ENCODE data around the gene PPP2R3B.

The PPP2R3B gene

DNA sequence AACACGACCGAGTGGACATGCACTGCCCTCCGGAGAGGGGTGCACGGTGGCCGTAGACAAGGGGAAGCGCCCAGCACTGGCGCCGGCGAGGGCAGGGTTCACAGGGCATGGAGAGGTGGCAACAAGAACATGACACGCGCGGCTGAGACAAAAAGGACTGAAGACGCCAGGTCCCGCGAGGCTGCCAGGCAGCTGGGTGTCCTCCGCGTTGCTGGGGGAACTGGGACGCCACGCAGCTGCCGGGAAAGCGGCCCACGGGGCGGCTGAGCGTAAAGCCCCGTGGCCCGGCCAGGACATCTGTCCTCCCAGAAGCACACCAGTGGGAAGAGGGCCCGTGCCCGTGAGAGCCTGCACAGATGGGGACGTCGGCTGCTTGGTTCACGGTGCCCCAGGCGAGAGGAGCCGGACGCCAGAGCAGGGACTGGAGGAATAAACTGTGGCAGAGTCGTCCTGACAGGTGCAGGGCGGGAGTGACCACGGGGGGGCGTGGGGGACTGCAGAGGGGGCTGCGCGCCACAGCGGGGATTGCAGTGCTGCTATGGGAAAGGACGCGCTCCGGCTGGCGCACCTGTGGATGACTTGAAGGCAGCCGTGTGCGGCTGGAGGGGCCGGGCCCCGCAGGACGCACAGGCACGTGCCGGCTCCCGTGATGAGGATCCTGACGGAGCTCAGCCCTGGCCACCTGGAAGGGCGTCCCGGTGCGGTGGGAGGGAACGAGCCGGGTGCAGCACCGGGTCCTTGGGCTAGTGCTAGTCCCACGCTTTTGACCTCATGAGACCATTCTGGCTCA, 36.0 kb downstream of the PPP2R3B start:
- Histone ChIP-seq H3K23ac (ENCODE audit: low read depth, low read length, poor library complexity) (peak overlapping the region; percentile 43), H2AK5ac (ENCODE audit: low read depth, low read length) (no peak overlapping the region), H3K9me3 (replicated peaks in 1 of 2; ENCODE audit: control insufficient read depth in 2 of 2, insufficient read depth in 1 of 2, low read depth in 1 of 2, low read length in 2 of 2) (peaks cover 1 to 9% of the 10 kb centered on the region in 2 donors), H2AFZ (ENCODE audit: low read length) (no peak overlapping the region), H2BK12ac (ENCODE audit: low read length) (no peak overlapping the region), H3K9ac (ENCODE audit: low read depth, low read length, poor library complexity) (peak overlapping the region; percentile 4), H3K36me3 (replicated peaks in 1 of 2; ENCODE audit: control insufficient read depth in 2 of 2, insufficient read depth in 2 of 2, low read length in 2 of 2) (peaks cover 12 to 57% of the 10 kb centered on the region in 2 donors), H4K8ac (ENCODE audit: low read depth, low read length) (no peak overlapping the region), H3K27ac (replicated peaks; ENCODE audit: low read length) (no peak overlapping the region), H2BK5ac (ENCODE audit: low read length) (peak overlapping the region; percentile 82), H3K4me1 (ENCODE audit: control insufficient read depth in 2 of 2, insufficient read depth in 1 of 2, low read depth in 1 of 2, low read length in 2 of 2) (peaks cover 0 to 5% of the 10 kb centered on the region in 2 donors), H3K4ac (ENCODE audit: low read length) (no peak overlapping the region), H3K14ac (ENCODE audit: low read length) (peak overlapping the region; percentile 97), H3K4me2 (ENCODE audit: insufficient read depth, low read length, poor library complexity, severe bottlenecking) (no peak overlapping the region), H3K18ac (ENCODE audit: low read length) (peak overlapping the region; percentile 17), H4K91ac (ENCODE audit: low read depth, low read length, poor library complexity) (no peak overlapping the region), H3K79me1 (ENCODE audit: low read depth, low read length) (peaks cover 18% of the 10 kb centered on the region), H3K4me3 (ENCODE audit: low read length in 2 of 2) (no peak overlapping the region), H2BK120ac (ENCODE audit: low read depth, low read length) (no peak overlapping the region), H2BK15ac (ENCODE audit: low read length) (no peak overlapping the region), H3K27me3 (ENCODE audit: control insufficient read depth in 3 of 3, insufficient read depth in 3 of 3, low read depth in 1 of 3, low read length in 3 of 3) (no peaks in the 10 kb centered on the region)
- no peak for DNase-seq (ENCODE audit: low spot score)
- no CpG with 5 or more reads among the region's 61 CpGs for WGBS, 2 donors (ENCODE audit: extremely low coverage in 2 of 2, insufficient read length in 2 of 2, insufficient replicate concordance in 1 of 2)

DNA sequence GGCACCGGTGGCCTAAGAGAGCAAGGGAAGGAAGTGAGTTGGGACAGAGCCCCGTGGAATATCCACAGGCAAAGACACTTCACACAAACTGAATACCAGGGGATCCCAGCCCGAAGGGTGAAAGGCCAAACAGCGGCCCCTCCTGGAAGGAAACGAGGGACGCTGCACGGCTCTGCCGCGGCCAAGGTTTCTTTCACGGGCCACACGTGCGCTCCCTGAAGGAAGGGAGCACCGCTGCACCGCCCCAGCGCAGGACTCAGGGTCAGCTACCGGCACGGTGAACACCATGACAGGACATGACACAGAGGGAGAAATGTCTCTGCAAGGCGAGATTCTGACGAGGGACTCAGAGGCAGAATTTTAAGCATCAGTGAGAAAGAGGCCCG, 36.6 kb downstream of the PPP2R3B start:
- H3K14ac ChIP-seq (ENCODE audit: low read length), result no peak overlapping the region
- H3K9me3 ChIP-seq (replicated peaks in 1 of 2; ENCODE audit: control insufficient read depth in 2 of 2, insufficient read depth in 1 of 2, low read depth in 1 of 2, low read length in 2 of 2), result peaks cover 1 to 10% of the 10 kb centered on the region in 2 donors
- no peak overlapping the region for H2BK15ac ChIP-seq (ENCODE audit: low read length)
- peak overlapping the region; percentile 89 for H3K23ac ChIP-seq (ENCODE audit: low read depth, low read length, poor library complexity)
- no peak overlapping the region for H2BK12ac ChIP-seq (ENCODE audit: low read length)
- no peak overlapping the region for H3K4ac ChIP-seq (ENCODE audit: low read length)
- H3K36me3 ChIP-seq (replicated peaks in 1 of 2; ENCODE audit: control insufficient read depth in 2 of 2, insufficient read depth in 2 of 2, low read length in 2 of 2), result peaks cover 12 to 56% of the 10 kb centered on the region in 2 donors
- H4K8ac ChIP-seq (ENCODE audit: low read depth, low read length), result no peak overlapping the region
- no peak overlapping the region for H2AFZ ChIP-seq (ENCODE audit: low read length)
- peaks cover 17% of the 10 kb centered on the region for H3K79me1 ChIP-seq (ENCODE audit: low read depth, low read length)
- H3K27ac ChIP-seq (replicated peaks; ENCODE audit: low read length), result no peak overlapping the region
- H2BK5ac ChIP-seq (ENCODE audit: low read length), result peak overlapping the region; percentile 82
- H3K4me2 ChIP-seq (ENCODE audit: insufficient read depth, low read length, poor library complexity, severe bottlenecking), result no peak overlapping the region
- no peak overlapping the region for H4K91ac ChIP-seq (ENCODE audit: low read depth, low read length, poor library complexity)
- no peaks in the 10 kb centered on the region for H3K27me3 ChIP-seq (ENCODE audit: control insufficient read depth in 3 of 3, insufficient read depth in 3 of 3, low read depth in 1 of 3, low read length in 3 of 3)
- no peak overlapping the region for H2AK5ac ChIP-seq (ENCODE audit: low read depth, low read length)
- H2BK120ac ChIP-seq (ENCODE audit: low read depth, low read length), result no peak overlapping the region
- H3K18ac ChIP-seq (ENCODE audit: low read length), result peak overlapping the region; percentile 57
- H3K4me1 ChIP-seq (ENCODE audit: control insufficient read depth in 2 of 2, insufficient read depth in 1 of 2, low read depth in 1 of 2, low read length in 2 of 2), result peaks cover 0 to 5% of the 10 kb centered on the region in 2 donors
- no CpG with 5 or more reads among the region's 20 CpGs for WGBS, 2 donors (ENCODE audit: extremely low coverage in 2 of 2, insufficient read length in 2 of 2, insufficient replicate concordance in 1 of 2)
- DNase-seq (ENCODE audit: low spot score), result no peak
- H3K4me3 ChIP-seq (ENCODE audit: low read length in 2 of 2), result no peak overlapping the region
- H3K9ac ChIP-seq (ENCODE audit: low read depth, low read length, poor library complexity), result no peak overlapping the region

DNA sequence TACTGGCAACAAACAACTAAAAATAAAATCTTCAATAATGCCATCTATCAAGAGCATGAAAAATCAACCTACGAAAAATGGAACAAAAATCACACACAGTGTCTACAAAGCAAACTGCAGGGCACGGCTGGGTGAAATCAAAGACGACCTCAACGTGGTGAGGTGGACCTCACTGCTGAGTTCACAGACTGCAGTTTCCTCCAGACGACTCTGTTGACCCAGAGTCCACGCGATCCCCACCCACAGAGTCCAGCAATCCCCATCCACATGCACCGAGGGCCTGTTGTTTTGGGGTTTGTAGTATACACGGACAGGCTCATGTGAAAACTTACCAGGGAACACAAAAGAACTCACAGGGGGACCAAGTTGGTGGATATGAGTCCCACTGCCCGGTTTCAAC, 37.0 kb downstream of the PPP2R3B start:
- peaks cover 12 to 56% of the 10 kb centered on the region in 2 donors for H3K36me3 ChIP-seq (replicated peaks in 1 of 2; ENCODE audit: control insufficient read depth in 2 of 2, insufficient read depth in 2 of 2, low read length in 2 of 2)
- no CpG with 5 or more reads among the region's 10 CpGs for WGBS, 2 donors (ENCODE audit: extremely low coverage in 2 of 2, insufficient read length in 2 of 2, insufficient replicate concordance in 1 of 2)

DNA sequence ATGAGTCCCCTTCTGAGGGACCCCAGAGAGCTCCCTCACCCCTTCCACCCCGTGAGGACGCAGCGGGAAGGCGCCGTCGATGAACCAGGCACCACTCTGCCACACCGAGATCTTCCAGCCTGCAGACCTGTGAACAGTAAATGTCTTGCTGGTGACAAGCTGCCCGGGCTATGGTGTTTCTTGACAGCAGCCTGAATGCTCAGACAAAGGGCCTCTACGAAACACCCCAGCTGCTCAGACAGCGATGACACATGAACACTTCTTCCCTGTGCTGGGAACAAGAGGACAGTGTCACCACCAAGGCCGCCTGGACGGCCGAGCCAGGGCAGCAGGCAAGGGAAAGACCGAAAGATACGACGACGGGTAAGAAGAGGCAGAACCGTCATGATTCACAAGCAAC, 37.5 kb downstream of the PPP2R3B start:
- Histone ChIP-seq H3K9ac (ENCODE audit: low read depth, low read length, poor library complexity) (no peak overlapping the region), H3K27ac (replicated peaks; ENCODE audit: low read length) (no peak overlapping the region), H2AFZ (ENCODE audit: low read length) (no peak overlapping the region), H3K4me2 (ENCODE audit: insufficient read depth, low read length, poor library complexity, severe bottlenecking) (no peak overlapping the region), H4K91ac (ENCODE audit: low read depth, low read length, poor library complexity) (no peak overlapping the region), H2BK12ac (ENCODE audit: low read length) (no peak overlapping the region), H3K18ac (ENCODE audit: low read length) (no peak overlapping the region), H3K4me3 (ENCODE audit: low read length in 2 of 2) (no peak overlapping the region), H2BK120ac (ENCODE audit: low read depth, low read length) (no peak overlapping the region), H3K9me3 (replicated peaks in 1 of 2; ENCODE audit: control insufficient read depth in 2 of 2, insufficient read depth in 1 of 2, low read depth in 1 of 2, low read length in 2 of 2) (peaks cover 7 to 19% of the 10 kb centered on the region in 2 donors), H4K8ac (ENCODE audit: low read depth, low read length) (no peak overlapping the region), H3K4me1 (ENCODE audit: control insufficient read depth in 2 of 2, insufficient read depth in 1 of 2, low read depth in 1 of 2, low read length in 2 of 2) (peaks cover 0 to 5% of the 10 kb centered on the region in 2 donors), H3K14ac (ENCODE audit: low read length) (no peak overlapping the region), H3K27me3 (ENCODE audit: control insufficient read depth in 3 of 3, insufficient read depth in 3 of 3, low read depth in 1 of 3, low read length in 3 of 3) (no peaks in the 10 kb centered on the region), H2BK5ac (ENCODE audit: low read length) (no peak overlapping the region), H3K79me1 (ENCODE audit: low read depth, low read length) (peaks cover 16% of the 10 kb centered on the region), H3K23ac (ENCODE audit: low read depth, low read length, poor library complexity) (no peak overlapping the region), H3K36me3 (replicated peaks in 1 of 2; ENCODE audit: control insufficient read depth in 2 of 2, insufficient read depth in 2 of 2, low read length in 2 of 2) (peaks cover 16 to 58% of the 10 kb centered on the region in 2 donors), H2BK15ac (ENCODE audit: low read length) (no peak overlapping the region), H3K4ac (ENCODE audit: low read length) (no peak overlapping the region), H2AK5ac (ENCODE audit: low read depth, low read length) (no peak overlapping the region)
- DNase-seq (ENCODE audit: low spot score), result no peak
- no CpG with 5 or more reads among the region's 18 CpGs for WGBS, 2 donors (ENCODE audit: extremely low coverage in 2 of 2, insufficient read length in 2 of 2, insufficient replicate concordance in 1 of 2)

More for the DNA sequence above, 37.0 kb downstream of the PPP2R3B start:
- Histone ChIP-seq H2AFZ (ENCODE audit: low read length) (no peak overlapping the region), H3K79me1 (ENCODE audit: low read depth, low read length) (peaks cover 17% of the 10 kb centered on the region), H2BK5ac (ENCODE audit: low read length) (no peak overlapping the region), H2BK12ac (ENCODE audit: low read length) (no peak overlapping the region), H3K4me2 (ENCODE audit: insufficient read depth, low read length, poor library complexity, severe bottlenecking) (no peak overlapping the region), H2AK5ac (ENCODE audit: low read depth, low read length) (no peak overlapping the region), H3K18ac (ENCODE audit: low read length) (no peak overlapping the region), H3K27me3 (ENCODE audit: control insufficient read depth in 3 of 3, insufficient read depth in 3 of 3, low read depth in 1 of 3, low read length in 3 of 3) (no peaks in the 10 kb centered on the region), H3K14ac (ENCODE audit: low read length) (no peak overlapping the region), H3K4me3 (ENCODE audit: low read length in 2 of 2) (no peak overlapping the region), H4K8ac (ENCODE audit: low read depth, low read length) (no peak overlapping the region), H4K91ac (ENCODE audit: low read depth, low read length, poor library complexity) (no peak overlapping the region), H2BK120ac (ENCODE audit: low read depth, low read length) (no peak overlapping the region), H3K27ac (replicated peaks; ENCODE audit: low read length) (no peak overlapping the region), H3K4me1 (ENCODE audit: control insufficient read depth in 2 of 2, insufficient read depth in 1 of 2, low read depth in 1 of 2, low read length in 2 of 2) (peaks cover 0 to 5% of the 10 kb centered on the region in 2 donors), H3K9ac (ENCODE audit: low read depth, low read length, poor library complexity) (no peak overlapping the region), H3K9me3 (replicated peaks in 1 of 2; ENCODE audit: control insufficient read depth in 2 of 2, insufficient read depth in 1 of 2, low read depth in 1 of 2, low read length in 2 of 2) (peaks cover 2 to 14% of the 10 kb centered on the region in 2 donors), H3K23ac (ENCODE audit: low read depth, low read length, poor library complexity) (no peak overlapping the region), H2BK15ac (ENCODE audit: low read length) (no peak overlapping the region), H3K4ac (ENCODE audit: low read length) (no peak overlapping the region)
- DNase-seq (ENCODE audit: low spot score), result no peak

All from neuronal stem cell (in vitro differentiated cells).